Hematopoietic multipotent progenitor cell treated with erythropoietin and hydrocortisone succinate and interleukin-3 and kit ligand, for 8 days (in vitro differentiated cells): ENCODE measurements around the gene ALOX15.
"Not testable (repeated sequence)": the region's sequence is repeated elsewhere in the genome, so short reads cannot be mapped to it uniquely, and the experiment has no call there.

Source experiments
- DNase-seq: peaks from one replicate; pipeline ENCODE4 v3.0.0-alpha.2; 2015

ALOX15 gene

DNA sequence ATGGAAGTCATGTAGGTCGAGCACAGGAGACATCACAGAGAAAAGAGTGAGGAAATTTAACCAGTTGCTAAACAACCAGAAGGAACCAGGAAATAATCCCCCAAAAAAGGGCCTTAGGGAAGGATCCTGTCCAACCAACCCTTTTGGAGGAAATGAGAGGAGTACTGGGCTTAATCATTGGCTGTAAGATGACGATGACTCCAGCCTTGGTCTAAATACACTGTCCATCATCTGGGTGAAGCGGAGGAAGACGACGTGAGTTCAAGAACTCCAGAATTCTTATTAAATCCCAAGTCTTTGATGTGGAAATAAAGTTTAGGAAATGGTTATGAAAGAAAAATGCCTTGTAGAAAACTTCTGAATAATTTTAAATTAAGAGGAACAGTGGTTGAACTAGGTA is 11.5 kb upstream of the ALOX15 start:
- no peak for DNase-seq

DNA sequence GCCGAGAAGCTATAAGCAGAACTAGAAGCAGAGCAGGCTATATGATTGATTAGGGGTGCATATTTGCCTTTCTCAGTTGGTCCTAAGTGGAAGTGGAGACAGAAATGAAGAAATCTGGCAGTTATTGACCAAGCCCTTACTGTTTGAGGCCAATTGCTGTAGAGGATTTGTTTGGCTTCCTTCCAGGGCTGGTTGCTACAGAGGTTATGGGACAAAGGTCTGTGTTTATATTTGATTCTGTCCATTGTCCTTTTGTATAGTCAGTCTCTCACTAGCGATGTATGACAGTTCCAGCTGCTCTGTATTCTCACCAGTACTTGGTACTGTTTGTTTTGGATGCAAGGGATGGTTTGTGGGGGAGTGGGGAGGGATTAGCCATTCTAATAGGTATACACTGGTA is 7.3 kb upstream of the ALOX15 start:
- DNase-seq = no peak

GRCh38 chr17:4645642-4646041 is 4.2 kb upstream of the ALOX15 start:
- DNase-seq = no peak

DNA sequence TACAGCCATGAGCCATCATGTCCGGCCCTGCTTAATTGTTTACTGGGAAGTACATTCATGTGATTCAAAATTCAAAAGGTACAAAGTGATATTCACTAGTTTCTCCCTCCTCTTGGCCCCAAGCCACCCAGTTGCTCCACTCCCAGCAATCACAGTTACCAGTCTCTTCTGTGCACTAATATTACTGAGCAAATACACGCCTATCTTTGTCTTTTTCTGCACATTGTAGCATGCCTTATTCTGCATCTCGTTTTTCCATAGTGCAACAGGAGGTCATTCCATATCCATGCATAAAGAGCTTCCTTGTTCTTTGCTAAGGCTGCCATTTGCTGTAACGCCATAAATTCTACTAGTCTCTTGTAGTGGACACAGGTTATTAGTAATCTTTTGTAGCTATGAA is 2.2 kb upstream of the ALOX15 start:
- DNase-seq = no peak

- no peak for DNase-seq
Measured at GRCh38 chr17:4642286-4642685, 808 bp upstream of the ALOX15 start.

GRCh38 chr17:4640569-4641188 is 799 bp downstream of the ALOX15 start:
- not testable (repeated sequence) for DNase-seq

- peak; percentile 29 for DNase-seq
Measured at GRCh38 chr17:4639301-4640059, 2.0 kb downstream of the ALOX15 start.

DNA sequence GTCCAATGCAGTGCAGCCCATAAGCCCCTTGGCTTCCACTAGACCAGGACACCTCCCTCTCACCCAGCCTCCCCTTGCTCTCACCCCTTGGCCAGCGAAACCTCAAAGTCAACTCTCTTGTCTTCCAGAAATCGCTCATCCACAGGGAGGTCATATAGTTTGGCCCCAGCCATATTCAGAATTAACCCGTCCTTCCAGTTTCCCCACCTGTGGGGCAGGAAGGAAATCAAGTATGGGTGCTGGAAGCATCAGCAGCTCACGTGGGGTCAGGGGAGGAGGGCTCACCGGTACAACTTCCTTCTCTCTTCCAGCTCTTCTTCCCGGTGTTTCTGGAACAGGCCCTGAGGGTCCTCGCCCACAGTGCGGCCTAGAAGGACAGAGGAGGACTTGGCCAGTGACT is 2.7 kb downstream of the ALOX15 start:
- not testable (repeated sequence) for DNase-seq

DNA sequence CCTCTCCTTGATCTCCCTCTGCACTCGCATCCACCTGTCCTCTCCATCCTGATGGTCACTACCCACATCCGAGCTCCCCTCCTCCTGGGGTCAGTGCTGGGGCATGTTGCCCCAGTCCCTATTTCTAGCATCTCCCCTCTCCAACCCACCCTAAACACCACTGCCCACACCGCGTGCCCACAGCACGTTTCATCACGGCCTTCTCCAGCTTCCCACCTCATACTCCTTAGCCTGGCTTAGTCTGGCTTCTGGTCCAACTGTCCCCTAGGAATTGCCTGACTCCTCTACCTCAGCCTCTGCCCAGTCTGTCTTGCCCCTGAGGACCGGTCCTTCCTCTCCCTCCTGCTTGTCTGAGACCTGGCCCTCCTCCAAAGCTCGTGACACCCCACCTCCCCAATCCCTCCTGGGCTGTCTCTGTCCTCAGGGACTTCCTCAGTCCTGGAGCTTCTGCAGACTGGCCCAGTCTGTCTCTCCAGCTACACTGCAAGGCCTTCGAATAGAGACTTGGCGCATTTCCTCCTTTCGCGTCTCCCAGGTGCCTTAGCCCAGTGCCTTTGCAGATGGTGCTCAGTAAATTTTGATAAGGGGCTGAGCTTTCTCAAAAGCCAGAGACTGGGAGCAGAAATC is 4.9 kb downstream of the ALOX15 start:
- no peak for DNase-seq

DNA sequence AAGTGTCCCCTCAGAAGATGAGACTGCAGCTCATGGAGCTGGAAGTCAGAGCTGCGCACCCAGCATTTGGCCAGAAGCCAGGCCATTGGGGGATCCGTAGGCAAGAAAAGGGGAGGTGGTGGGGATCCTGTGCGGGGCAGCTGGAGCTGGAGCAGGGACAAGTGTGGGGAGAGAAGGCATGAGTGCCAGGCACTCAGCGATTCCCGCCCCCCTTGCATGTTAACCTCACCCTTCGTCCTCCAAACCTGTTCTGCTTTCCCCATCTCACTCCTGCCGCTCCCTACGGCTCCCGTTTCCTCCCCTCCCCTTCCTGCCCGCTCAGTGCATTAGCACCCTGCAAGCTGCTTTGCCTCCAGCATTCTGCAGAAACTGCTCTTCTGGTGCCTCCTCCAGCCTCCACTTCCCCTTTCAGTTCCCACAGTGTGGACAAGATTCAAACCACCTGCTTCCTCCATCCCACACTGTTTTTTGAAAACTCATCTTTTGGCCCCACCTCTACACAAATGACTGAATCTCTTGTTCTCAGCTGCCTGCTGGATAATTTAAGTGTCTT is 5.6 kb downstream of the ALOX15 start:
- DNase-seq = no peak

- DNase-seq = no peak
Measured at GRCh38 chr17:4634976-4635375, 6.5 kb downstream of the ALOX15 start.

DNA sequence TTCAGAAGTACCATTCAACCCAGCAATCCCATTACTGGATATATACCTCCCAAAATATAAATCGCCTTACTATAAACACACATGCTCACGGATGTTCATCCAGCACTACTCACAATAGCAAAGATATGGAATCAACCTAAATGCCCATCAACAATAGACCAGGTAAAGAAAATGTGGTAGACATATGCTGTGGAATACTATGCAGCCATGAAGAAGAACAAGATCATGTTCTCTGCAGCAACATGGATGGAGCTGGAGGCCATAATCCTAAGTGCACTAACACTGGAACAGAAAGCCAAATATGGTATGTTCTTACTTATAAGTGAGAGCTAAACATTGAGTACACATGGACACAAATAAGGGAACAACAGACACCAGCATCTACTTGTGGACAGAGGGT is 7.8 kb downstream of the ALOX15 start:
- DNase-seq = no peak

- no peak for DNase-seq
Measured at GRCh38 chr17:4632581-4632920, 8.9 kb downstream of the ALOX15 start.

DNA sequence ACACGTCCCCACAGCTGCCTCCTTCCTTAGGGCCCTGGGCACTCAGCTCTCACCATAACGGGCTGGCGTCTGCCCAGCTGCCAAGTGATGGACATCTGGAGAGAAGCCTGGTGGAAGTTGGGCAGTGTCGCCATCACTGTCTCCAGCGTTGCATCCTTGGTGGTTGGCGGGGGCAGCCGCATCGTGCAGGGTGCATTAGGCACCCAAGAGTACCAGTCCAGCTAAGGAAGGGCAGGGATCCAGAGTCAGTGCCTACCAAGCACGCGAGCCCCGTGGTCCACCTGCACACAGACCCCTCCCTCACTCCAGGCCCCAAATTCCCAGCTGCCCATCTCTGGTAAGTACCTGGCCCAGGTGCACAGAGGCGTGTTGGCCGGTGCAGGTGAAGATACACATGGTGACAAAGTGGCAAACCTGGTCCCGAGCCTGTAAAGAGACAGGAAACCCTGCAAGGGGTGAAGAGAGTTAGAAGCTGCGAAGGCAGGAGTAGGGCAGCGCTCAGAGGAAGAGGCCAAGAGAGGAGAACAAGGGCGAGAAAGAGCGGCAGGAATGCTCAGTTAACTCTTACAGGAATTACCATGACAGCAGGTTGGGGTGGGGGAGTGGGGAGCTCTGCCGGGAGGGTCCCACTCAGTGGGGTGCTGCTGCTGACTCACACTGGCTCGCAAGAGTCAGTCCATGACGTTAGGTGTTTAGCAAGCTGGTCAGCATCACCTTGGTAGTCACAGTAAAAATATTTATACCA is 9.5 kb downstream of the ALOX15 start:
- DNase-seq = no peak

DNA sequence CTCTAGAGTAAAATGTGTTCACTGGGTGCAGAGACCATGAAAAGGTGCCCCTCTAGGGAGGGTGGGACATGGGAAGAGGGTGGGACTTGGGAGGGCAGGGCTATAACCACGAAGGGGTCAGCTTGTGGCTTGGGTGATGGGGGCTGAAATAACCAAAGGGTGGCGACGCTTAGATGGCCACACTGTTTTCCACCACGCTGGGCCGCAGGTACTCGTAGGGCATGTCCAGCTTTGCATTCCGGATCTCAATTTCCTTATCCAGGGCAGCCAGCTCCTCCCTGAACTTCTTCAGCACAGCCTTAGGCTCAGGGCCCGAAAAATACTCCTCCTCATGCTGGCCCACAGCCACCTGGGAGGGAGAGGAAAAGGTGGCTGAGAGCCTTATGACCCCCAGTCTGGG is 10.0 kb downstream of the ALOX15 start:
- no peak for DNase-seq

DNA sequence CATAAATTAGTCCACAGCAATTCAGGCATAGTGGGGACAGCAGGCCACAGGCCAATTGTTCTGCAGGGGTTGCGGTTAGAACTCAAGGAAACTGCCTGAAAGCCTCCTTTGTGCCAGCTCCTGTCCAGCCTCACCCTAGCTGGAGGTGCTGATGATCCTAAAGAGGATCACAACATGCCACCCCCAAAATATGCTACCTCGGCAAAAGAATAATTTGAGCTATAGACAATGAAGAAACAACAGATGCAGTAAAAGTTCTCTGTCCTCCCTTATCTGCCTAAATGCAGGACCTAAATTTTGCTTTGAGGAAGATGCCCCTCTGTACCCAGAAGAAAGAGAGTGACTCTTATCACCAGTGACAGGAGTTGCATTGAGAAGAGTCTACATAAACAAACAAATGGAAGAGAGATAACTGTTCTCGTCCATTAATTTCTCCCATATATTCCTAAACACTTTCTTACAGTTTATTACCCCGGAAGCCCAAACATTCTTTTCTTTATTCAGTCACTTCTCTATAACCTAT is 14.7 kb downstream of the ALOX15 start:
- DNase-seq = peak; percentile 73

DNA sequence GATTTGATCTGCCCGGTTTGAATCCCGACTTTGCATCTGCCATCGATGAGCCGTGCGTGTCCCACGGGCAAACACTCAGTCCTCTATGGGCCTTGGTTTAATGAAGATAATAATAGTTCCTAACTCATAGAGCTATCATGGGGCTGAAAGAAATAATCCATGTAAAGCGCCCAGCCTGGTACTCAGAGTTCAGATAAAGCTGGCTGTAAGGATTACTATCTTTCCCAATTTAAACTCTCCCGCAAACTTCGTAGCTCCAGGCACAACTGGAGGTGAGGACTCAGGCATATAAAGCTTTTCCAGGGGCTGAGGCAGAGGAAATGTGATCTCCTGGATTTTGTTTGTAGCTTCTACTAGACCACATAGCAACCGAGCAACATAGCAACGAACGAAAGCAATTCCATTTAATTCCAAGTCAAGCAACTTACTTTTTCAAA is 16.3 kb downstream of the ALOX15 start:
- DNase-seq = no peak

- not testable (repeated sequence) for DNase-seq
Measured at GRCh38 chr17:4624451-4624911, 17.0 kb downstream of the ALOX15 start.

DNA sequence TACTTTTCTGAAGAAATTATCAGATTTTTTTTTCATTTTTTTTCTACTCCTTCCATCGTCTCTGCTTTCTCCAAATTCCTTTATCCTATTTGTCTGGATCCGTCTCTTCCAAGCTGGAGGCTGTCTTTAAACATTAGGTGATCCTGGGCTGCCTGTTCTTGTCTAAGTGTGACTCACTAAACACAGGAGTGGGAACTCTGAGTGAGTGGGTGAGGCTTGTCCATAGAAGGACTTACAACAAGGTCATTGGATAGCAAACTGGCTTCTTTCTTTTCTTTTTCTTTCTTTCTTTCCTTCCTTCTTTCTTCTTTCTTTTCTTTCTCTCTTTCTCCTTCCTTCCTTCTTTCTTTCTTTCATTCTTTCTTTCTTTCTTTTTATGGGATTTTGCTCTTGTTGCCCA is 18.2 kb downstream of the ALOX15 start:
- no peak for DNase-seq

DNA sequence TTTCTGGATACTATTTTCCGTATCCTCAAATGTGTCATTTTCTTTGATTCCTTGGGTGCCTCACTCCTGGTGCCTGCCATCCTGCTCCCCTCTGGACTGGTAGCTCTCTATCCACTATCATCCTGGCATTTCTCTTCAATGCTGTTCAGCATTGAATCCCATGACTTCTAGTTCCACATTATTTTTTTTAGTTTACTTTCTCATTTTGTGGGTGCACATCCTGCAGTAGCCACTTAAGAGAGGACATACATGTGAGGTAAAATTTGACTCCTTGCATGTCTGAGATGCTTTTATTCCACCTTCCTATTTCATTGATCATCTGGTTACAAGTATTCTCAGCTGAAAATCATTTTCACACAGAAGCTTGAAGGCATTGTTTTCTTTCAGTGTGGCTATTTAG is 19.1 kb downstream of the ALOX15 start:
- DNase-seq = no peak

DNA sequence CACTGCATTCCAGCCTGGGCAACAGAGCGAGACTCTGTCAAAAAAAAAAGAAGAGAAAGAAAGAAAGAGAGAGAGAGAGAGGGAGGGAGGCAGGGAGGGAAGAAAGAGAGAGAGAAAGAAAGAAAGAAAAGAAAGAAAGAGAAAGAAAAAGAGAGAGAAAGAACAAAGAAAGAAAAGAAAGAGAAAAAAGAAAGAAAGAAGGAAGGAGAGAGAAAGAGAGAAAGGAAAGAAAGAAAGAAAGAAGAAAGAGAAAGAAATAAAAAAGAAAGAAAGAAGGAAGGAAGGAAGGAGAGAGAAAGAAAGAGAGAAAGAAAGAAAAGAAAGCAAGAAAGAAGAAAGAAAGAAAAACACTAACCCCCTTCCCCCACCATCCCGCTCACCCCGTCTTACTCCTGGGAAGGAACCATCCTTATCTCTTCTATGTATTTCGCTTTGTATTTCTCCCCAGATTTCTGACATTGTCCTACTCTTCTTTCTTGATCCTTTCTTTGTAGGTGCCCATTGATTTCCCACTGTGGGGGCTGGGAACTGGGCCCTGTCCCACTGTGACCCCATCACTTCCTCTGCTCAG is 20.9 kb downstream of the ALOX15 start:
- DNase-seq = no peak

DNA sequence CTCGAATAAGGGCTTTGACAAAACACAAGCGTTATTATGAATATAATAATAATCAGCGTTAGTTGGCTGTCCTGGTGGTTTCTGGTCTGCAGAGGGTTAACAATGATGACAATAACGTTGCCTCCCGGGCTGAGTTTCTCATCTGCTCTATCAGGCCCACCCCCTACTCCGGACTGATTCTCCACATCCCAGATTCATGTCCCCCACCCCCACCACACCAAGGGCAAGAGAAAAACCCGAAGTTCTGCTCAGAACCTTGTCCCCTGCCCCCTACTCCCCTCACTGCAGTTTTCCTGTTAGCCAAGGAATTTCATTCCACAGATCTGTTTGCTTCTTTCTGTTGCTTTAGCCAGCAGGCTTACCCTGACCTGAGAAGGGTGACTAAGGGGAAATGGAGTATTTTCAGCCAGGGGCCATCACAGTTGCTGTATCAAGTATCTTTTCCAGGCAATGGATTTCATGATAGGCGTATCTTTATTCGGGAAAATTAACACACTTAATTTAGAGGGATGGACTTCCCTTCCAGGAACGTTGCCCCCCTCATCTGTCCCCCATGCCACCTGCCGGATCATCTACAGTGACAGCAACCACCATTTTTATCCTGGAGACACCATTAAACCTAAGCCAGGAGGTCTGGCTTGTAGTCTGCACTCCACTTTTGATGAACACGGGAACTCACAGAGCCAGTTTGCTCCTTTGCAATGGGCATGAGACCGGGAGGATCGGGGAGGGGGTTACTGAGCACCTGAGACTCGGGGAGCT is 23.7 kb downstream of the ALOX15 start:
- DNase-seq = no peak
